Endothelial cell of hepatic sinusoid (primary cell): ENCODE measurements around the gene HAPLN2.

Source experiments
- in situ Hi-C: cut with HindIII; loops from 2 replicates; pipeline ENCODE4 v1.10.0; 2017; ENCODE audit warnings: low sequenced_read_pairs

The HAPLN2 gene

DNA sequence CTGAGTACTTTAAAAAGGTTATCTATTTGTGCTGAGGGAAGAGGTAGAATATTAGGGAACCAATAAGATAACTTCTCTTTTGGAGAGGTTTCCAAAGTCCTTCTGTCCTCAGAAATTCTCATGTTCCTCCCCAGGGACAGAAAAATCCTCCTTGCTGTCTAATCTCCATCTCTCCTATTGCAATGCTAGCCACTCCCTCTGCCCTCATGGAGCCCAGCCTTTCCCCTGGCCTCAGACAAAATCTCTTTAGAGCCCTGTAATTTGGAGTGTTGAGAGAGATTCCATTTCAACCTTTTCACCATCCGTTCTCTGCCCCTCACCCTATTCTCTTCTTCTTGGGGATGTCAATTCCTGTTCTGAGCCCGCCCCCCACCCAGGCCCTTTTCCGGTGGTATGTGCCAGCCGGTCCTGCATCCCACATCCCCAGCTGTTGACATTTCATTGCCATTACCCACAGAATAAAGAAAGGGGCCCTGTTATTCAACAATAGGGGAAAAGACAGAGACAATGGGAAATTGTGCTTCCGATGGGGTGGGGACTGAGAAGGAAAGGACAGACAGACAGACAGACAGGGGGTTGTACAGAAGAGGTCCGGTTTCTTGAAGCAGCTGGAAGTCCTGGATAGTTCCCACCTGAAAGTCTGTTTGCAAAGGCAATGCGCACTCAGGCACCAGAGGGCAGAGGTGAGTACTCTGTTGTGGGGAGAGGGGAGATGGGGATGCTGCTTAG, at the start of gene HAPLN2:
Gene HAPLN2, plus strand, starts transcription at position 563 of the 729 bp plus-strand sequence. CDS start 4,076 bp downstream, outside the sequence.
- in situ Hi-C loops: loop anchor here (5.0 kb wide), 1 partner anchor 42 kb away; the partner anchor contains the start of gene TTC24

- in situ Hi-C loops: no loop called here
Observed at GRCh38 chr1:156571261-156571852, 47.9 kb upstream of the HAPLN2 start.

DNA sequence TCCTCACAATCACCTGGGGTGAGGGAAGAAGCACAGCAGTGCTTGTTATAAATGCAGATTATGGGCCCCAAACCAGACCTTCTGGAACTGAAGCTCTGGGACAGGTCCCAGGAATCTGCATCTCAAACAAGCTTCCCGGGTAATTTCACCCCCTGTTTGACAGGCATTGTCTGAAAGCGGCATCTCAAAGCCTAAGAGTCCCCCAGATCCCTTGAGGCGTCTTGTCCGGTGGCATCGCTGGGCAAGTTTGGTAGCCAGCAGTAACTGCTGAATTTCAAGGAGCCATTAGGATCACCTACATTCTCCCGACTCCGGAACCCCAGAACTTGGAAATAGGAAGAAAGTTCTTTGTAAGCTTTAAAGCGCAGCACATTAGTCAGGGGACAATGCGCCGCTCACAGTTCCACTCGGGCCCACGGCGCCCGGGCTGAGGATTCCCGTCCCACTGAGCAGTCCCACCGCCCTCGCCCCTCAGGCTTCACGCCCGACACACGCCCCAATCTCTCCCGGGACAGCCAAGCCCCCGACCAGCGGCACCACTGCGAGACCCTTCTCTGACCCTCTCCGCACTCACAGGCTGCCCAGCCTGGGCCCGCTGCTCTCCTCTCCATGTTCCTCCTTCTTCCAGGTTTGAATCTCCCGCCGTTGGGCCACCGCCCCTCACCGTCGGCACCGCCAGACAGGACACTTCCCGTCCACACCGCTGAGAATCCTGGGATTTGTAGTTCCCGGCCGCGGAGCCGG, 47.1 kb upstream of the HAPLN2 start, which contains the start of gene IQGAP3:
Gene IQGAP3, minus strand, starts transcription at position 647 of the 744 bp plus-strand sequence. Its CDS starts 36 bp downstream, at position 611.
- in situ Hi-C loops: no loop called here

- in situ Hi-C loops: no loop called here
Observed at GRCh38 chr1:156572663-156573018, 46.6 kb upstream of the HAPLN2 start.

DNA sequence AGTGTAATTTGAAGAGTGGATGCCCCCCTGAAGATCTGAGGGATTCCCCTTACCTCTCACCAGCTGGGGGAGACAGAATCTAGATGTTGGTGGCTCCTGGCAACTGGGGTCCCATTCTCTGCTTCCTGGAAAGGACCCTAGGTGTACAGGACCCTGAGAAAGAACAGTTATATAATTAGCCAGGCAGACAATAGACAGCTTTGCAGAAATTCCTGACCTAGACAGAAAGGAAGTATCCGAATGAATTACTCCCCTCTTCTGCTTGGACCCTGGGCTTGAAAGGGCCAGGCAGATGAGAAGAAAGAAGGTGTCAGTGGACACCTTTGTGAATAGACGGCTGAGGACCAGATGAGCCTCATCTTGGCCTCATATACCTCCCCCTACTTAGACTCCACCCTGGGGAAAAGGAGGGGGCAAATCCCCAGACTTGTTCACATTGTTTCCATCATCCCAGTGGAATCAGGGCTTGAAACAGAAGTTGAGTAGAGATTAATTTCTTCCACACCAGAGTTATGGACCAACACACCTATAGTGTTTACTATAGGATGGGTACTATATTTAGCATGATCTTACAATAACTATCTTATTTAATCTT, 45.1 kb upstream of the HAPLN2 start:
- in situ Hi-C loops: no loop called here

- in situ Hi-C loops: loop anchor here (5.0 kb wide), 1 partner anchor 40 kb away; the partner anchor contains the start of gene HAPLN2
Observed at GRCh38 chr1:156577550-156577949, 41.7 kb upstream of the HAPLN2 start.

DNA sequence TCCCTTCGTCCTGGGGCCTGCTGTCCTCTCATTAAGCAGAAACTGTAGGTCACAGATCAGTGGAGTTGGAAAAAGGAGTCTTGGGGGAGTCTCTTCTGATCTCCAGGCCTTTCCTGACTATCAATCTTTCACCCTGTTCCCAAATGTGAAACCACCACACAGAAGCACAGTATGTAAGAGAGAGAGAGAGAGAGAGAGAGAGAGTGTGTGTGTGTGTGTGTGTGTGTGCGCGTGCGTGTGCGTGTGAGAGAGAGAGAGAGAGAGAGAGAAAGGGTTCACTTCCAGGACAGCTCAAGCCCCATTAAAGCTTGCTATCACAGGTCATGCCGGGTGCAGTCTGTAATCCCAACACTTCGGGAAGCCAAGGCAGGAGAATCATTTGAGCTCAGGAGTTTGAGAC, 41.2 kb upstream of the HAPLN2 start:
- in situ Hi-C loops: loop anchor here (5.0 kb wide), 1 partner anchor 39 kb away; the partner anchor contains the start of gene HAPLN2

- in situ Hi-C loops: loop anchor here (5.0 kb wide), 1 partner anchor 38 kb away; the partner anchor contains the start of gene HAPLN2
Observed at GRCh38 chr1:156579472-156579871, 39.7 kb upstream of the HAPLN2 start, which contains the start of gene TTC24. TTC24 (plus strand) TSS chr1:156579723; CDS start chr1:156581365, 1,642 bp downstream.

GRCh38 chr1:156581661-156582387, 37.4 kb upstream of the HAPLN2 start:
- in situ Hi-C loops: no loop called here

DNA sequence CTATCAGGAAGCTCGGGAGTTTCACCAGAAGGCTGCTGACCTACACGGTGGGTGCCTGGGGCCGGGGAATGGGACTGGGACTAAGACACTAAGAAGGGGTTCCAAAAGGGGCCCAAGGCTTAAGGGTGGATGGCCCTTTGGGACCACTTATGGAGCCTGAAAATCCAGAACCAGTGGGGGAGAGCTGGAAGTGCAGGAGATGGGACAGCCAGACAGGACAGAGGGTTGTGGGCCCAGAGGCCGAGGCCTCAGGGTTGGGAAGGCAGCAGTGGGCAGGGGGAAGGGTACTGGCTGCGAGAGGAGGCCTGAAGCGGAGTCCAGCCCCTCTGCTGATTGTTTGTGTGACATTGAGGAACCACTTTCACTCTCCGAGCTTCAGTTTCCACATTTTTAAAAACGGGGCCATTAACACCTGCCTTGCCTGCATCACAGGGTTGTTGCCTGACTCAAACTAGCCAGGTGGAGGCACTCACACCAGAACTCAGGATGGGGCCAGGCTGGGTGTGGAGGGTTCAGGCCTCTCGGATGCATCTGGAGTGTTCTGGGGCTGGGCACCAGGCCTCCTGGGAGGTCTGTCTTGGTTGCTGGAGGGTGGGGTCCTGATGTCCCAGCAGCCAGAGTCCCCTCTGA, 36.7 kb upstream of the HAPLN2 start:
- in situ Hi-C loops: no loop called here

DNA sequence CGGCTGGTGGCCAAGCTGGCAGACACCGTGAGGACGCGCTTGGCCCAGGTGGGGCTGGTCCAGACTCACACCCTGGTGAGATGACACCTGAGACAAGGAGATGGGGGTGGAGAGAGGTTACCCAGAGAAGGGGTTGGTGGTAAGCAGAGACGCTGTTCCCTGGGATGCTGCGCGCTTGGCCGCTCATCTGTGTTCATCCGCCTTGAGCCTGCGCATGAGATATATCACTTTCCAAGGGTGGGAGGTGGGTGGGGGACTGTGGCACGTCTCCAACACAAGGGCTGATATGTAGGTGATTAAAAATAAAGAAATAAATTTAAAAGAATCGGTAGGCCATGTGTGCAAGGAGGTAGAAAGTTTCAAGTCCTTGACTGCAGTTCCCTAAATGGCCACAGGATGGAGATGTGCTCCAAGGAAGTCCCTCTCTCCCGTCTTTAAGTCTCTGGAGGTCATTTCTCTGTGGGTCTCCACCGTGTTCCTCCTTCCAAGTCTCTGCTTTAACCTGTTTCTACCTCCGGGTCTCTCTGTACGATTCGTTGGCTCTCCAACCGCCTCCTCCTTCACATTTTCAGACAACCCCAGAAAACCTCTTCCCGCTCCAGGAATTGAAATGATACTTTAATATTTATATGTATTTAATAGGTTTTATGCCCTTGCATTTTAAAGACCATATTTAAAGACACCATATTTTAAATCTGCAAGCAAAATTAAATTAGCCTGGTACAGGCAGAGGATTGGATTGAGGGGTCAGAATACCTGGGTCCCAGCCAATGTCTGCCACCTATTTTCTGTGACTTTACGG, 35.2 kb upstream of the HAPLN2 start:
- in situ Hi-C loops: no loop called here

DNA sequence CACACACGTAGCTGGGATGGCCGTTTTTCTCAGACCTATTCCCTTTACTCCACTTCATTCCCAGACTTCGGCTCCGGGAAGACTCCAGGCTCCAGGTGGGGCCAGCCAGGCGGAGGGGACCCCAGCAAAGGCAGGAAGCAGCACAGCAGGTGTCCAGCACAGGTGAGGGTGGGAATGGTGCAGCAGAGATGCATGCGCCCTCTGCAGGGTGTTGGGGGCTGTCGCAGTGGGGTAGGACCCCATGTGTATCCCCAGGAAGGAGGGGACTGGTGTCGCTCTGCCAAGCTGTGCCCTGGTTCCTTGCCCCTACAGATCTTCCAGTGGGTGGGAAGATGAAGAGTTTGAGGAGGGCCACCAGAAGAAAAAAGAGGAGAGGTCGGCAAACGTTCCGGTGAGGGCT, 34.4 kb upstream of the HAPLN2 start:
- in situ Hi-C loops: loop anchor here (5.0 kb wide), 1 partner anchor 88 kb away; no protein-coding TSS in a partner anchor

- in situ Hi-C loops: loop anchor here (5.0 kb wide), 1 partner anchor 89 kb away; no protein-coding TSS in a partner anchor
Observed at GRCh38 chr1:156586323-156586722, 32.9 kb upstream of the HAPLN2 start.

- in situ Hi-C loops: loop anchor here (5.0 kb wide), 1 partner anchor 90 kb away; no protein-coding TSS in a partner anchor
Observed at GRCh38 chr1:156586892-156587477, 32.2 kb upstream of the HAPLN2 start.

GRCh38 chr1:156587927-156588326, 31.3 kb upstream of the HAPLN2 start:
- in situ Hi-C loops: loop anchor here (5.0 kb wide), 1 partner anchor 91 kb away; no protein-coding TSS in a partner anchor

GRCh38 chr1:156589546-156589945, 29.7 kb upstream of the HAPLN2 start:
- in situ Hi-C loops: loop anchor here (5.0 kb wide), 1 partner anchor 92 kb away; no protein-coding TSS in a partner anchor

GRCh38 chr1:156590326-156591180, 28.7 kb upstream of the HAPLN2 start:
- in situ Hi-C loops: no loop called here

DNA sequence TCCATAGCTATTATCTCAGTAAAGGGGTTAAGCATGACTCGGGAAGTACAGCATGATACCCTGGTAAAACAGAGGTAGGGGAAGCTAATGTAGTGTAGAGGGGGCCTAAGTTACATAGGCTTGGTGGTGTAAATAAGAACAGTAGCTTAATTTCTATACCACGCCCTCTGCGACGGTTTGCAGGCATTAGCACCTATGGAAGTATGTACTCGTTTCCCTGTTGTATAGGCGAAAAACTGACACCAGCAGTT, 28.1 kb upstream of the HAPLN2 start:
- in situ Hi-C loops: no loop called here
